ENCODE results near the gene MAGI2.

- no peak for TF ChIP-seq POLR2A (IDR thresholded peaks at IDR 0.05; ENCODE audit: low read length)
- TF ChIP-seq GATA1 (IDR thresholded peaks at IDR 0.05; ENCODE audit: low read depth, low read length) = no peak
Observed at GRCh38 chr7:79296553-79297320, 156.7 kb downstream of the MAGI2 start.
